HG03520 (cell line): Measurements from ENCODE around the gene TMEM239.
"Not testable (repeated sequence)": the region's sequence is repeated elsewhere in the genome, so short reads cannot be mapped to it uniquely, and the experiment has no call there.

Source experiments
- ATAC-seq: cut with Tn5 transposase; IDR thresholded peaks from one replicate; pipeline ENCODE4 v1.9.1; 2021; ENCODE audit warnings: mild to moderate bottlenecking, moderate library complexity; ENCODE audit not compliant: unreplicated experiment

TMEM239 gene

DNA sequence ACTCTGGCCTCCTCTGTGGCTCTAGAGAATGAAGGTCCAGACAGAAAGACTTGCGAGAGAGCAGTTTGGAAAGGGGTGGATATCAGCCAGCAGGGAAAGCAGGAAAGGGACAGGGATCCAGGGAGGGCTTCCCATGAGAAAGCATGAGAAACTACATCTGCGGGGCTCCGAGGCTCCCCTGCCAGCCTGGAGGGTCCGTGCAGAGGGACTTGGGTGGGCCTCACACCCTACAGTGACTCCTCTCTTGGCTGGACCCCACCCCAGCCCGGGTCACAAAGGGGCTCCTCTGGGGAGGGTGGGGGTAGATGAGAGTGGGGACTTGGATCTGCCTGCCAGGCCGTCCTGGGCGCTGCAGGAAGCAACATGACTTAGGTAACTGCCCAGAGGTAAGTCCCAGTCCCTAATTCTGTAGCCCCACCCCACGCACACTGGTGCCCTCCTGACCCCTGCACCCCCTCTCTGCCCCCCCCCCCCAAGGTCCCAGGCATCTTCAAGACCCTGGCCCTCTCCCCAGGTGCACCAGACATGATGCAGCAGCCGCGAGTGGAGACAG lies at the start of gene TMEM239:
Gene TMEM239 (plus strand): TSS at position 335 of the 553 bp plus-strand sequence. CDS start 191 bp downstream, at position 526.
- ATAC-seq, result no peak

DNA sequence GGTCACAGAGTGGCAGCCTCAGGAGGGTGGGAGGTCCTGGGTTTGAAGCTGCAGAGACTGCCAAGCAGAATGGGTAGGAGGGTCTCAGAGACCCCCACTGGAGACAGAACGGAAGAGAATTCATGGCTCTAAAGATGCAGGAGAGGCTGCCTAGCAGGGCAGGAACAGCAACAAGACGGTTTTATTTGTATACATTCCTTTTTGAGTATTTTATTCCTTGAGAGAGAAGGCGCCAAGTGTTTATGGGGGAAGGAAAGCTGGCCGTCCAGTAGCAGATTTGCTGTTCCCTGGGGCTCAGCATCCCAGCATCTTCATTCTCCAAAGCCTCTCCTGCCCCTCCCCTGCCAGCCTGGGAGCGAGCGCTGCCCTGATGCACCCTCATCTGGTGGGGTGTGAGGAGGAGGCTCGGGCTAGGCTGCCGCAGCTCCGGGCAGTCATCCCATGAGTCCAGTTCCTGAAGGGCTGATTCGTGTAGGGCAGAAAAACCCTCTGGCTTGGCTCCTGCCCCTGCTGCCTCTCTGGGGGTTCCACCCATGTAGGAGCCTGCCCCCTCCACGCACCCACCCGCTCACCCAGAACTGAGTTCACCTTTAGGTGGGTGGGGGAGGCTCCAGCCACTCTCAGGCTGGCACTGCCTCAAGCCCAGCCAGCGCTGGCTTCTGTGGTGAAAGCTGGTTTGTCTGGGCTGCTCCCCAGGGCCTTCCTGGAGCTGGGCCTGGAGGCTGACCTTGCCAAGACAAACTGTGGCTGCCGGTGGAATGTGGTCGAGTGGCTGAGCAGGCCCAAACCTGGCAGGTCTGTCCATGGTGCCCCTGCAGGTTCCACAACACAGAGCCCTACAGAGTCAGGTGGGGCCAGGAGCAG lies 48.2 kb upstream of the TMEM239 start:
- no peak for ATAC-seq

DNA sequence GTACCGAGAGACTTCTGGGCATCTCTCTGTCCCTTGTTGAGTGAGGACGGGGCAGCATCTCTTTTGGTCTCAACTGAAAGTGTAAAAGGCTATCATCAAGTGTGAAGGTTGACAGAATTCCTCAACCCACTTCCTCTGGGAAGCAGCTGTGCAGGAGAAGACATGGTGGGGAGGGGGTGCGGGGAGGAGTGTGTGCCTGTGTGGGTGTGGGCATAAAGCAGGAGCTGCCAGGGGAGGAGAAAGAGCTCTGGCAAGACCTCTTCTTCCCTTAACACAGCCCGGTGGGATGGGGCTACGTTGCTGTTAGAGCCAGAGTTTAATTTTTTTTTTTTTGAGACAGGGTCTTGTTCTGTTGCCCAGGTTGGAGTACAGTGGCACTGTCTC lies 47.5 kb upstream of the TMEM239 start:
- ATAC-seq, result no peak

DNA sequence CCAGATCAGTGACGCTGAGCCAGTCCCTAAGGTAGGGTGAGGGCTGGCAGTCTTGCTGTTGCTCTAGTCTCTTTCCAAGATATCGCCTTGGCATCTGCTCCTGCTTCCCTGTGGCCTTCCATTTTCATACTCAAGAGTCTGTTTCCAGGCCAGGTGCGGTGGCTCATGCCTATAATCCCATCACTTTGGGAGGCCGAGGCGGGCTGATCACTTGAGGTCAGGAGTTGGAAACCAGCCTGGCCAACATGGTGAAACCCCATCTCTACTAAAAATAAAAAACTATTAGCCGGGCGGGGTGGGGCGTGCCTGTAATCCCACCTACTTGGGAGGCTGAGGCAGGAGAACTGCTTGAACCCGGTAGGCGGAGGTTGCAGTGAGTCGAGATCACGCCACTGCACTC lies 46.1 kb upstream of the TMEM239 start:
- not testable (repeated sequence) for ATAC-seq

DNA sequence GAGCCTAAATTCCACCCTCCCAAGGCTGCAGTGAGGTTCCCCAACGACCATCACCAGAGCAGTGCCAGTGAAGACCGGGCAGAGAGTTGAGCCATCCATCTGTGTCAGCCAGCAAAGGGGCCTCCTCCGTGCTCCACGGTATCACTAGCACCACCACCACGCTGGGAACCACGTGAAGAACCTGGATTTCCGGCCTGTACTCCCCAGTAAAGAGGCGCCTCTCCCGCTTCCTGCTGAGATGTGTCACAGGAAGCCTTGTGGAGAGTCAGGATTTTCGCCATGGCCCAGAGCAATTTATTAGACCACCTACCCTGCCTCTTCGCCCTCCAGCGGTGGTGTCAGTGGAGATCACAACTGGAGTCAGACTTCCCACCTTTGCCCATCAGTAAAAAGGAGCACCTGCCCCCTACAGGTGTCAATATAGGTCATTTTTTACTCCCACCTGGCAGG lies 44.5 kb upstream of the TMEM239 start:
- no peak for ATAC-seq

DNA sequence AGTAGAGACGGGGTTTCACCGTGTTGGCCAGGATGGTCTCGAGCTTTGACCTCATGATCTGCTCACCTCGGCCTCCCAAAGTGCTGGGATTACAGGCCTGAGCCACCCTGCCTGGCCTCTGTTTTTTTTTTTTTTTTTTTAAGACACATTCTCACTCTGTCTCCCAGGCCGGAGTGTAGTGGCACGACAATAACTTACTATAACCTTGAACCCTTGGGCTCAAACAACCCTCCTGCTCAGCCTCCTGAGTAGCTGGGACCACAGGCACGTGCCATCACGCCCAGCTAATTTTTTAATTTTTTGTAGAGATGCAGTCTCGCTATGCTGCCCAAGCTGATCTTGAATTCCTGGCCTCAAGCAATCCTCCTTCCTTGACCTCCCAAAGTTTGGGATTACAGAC lies 42.4 kb upstream of the TMEM239 start:
- ATAC-seq, result no peak

DNA sequence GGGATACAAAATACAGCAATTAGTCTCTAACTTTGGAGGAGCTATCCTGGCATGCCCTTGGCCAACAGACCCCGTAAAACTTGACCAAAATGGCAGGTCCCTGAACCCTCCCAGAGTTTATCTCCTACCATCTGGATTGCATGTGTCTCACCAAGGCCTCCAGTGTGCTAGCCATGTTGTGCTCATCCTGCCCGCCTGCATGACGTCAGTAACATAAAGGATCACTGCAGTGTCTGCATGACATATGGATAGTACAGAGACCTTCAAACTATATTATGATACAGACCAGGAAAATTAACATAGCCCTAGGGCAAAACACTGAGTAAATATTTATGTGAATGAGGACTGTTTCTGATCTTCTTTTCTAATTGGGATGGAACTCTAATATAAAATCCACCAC lies 41.0 kb upstream of the TMEM239 start:
- ATAC-seq, result no peak

DNA sequence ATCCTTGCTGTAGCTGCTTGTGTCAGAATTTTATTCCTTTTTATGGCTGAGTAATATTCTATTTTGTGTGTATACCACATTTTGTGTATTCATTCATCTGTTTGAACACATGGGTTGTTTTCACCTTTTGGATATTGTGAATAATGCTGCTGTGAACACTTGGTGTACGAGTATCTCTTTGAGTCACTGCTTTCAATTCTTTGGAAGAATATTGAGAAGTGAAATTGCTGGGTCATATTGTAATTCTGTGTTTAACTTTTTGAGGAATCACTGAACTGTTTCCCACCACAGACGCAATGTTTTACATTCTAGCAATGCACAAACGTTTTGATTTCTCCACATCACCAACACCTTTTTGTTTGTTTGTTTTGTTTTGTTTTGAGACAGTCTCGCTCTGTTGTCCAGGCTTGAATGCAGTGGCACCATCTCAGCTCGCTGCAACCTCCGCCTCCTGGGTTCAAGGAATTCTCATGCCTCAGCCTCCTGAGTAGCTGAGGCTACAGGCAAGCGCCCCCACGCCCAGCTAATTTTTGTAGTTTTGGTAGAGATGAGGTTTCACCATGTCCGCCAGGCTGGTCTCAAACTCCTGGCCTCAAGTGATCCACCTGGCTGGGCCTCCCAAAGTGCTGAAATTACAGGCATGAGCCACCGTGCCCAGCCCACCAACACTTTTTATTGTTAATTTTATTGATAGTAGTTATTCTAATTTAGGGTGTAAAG lies 37.4 kb upstream of the TMEM239 start:
- ATAC-seq, result no peak

DNA sequence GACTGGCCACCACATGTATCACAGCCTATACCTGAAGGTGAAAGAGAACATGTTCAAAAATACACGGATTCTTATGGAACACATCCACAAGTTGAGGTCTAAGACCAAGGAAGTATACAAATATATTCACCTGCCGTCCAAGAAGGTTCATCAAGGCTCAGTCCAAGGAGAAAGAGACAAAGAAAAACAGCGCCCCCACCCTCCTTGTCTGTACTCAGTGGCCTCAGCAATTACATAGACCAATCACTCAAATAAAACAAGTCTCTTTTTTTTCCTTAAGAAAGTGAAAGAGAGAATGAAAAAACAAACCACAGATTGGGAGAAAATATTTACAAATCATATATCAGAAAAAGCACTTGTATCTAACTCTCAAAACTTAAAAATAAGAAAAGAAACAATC lies 35.2 kb upstream of the TMEM239 start:
- no peak for ATAC-seq

DNA sequence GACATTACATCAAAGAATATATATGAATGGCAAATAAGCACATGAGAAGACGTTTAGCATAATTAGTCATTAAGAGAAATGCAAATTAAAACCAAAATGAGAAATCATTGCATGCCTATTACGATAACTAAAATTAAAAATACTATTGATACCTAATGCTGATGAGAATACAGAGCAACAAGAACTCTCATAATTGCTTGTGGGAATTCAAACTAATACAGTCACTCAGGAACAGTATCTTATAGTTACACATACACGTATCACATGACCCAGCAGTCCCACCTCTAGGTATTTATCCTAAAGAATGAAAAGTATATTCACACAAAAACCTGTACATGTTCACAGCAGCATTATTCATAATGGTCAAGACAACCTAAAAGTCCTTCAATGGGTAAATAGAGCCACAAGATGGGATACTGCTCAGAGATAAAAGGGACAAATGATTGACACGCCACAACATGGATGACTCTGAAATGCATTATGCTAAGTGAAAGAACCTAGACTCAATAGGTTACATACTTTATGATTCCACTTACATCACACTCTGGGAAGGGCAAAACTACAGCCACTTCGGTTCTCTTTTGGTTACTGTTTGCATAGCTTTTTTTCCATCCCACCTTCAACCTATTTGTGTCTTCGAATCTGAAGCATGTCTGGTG lies 32.1 kb upstream of the TMEM239 start:
- ATAC-seq, result no peak

DNA sequence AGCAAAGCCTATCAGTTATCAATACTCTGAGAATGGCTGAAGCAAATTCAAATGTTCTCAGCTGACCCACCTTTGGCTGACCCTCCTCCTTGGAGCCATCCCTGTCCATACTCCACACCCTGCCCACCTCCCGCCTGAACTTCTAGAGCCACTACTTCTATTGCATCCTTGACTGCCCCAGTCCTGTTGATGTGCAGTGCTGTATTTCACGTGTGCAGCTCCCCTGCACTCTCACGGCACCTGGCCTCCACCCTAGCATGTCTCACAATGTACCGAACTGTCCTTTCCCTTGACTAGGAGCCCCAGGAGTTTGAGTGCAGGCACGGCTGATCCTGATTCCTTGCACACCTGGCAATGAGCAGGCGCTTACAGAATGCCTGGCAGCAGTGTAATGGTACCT lies 22.7 kb upstream of the TMEM239 start:
- no peak for ATAC-seq

DNA sequence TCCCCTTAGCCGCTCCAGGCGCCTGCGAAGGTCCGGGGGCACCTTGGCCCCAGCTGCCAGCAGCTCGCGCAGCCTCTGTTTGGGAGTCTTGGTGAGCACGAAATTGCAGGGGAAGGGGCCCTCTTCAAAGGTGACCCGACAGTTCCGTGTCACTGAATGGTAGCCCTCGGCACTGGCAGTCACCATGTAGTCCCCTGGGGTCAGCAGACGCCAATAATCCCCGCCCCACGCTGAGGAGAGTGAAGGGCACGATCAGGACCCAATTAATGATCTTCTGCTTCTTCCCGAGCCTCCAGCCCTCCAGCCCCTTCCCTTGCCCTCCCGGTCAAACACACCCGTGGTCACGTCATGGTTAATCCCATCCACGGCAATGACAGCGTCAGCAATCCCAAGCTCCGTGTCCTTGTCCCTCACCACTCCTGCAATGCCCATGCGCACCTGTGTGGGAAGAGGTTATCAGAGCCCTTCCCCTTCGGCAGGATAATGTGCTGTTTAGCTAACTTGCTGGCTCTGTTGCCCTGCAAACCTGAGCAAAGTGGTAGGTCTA lies 21.9 kb upstream of the TMEM239 start:
- ATAC-seq, result no peak

DNA sequence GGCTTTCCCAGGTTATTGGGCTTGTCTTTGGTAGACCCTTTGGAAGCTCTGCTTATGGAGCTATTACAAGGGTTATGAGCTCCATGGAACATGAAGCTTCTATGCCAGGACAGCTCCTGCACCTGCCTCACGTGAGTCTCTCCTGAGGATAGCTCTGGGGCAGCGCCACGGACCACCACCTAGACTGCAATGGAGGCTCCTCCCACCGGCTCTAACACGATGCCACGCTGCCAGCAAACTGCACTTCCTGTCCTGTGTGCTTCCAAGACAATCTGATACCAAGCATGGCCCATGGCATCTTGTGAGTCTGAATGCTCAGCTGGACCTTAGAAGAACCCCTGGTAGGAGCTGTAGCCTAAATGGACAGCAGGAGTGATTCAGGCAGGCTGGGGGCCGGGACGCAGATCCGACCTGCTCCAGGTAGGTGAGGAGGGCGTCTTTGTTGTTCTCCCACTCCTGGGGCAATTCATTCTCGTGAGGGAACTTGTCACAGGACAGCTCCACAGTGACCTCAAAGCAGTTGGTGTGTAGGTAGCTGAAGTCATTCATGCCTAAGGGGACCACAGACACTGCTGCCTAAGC lies 21.2 kb upstream of the TMEM239 start:
- ATAC-seq, result no peak

DNA sequence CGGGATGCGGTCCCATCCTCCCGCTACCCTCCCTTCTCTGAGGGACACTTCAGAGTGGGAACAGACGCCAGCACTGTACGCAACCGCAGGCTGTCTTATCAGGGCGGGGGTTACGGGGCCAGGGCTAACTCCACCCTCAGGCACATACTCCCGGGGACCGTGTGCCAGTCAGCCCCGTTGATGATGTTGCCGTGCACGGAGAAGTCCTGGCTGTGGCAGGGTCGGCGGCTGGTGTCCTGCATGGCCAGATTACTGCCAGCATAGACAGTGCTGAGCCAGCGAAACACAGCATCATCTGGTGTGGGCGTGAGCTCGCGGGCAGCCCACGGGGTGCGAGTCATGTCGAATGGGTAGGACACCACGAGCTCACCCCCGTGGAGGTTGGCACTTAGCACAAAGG lies 20.7 kb upstream of the TMEM239 start:
- ATAC-seq, result no peak

DNA sequence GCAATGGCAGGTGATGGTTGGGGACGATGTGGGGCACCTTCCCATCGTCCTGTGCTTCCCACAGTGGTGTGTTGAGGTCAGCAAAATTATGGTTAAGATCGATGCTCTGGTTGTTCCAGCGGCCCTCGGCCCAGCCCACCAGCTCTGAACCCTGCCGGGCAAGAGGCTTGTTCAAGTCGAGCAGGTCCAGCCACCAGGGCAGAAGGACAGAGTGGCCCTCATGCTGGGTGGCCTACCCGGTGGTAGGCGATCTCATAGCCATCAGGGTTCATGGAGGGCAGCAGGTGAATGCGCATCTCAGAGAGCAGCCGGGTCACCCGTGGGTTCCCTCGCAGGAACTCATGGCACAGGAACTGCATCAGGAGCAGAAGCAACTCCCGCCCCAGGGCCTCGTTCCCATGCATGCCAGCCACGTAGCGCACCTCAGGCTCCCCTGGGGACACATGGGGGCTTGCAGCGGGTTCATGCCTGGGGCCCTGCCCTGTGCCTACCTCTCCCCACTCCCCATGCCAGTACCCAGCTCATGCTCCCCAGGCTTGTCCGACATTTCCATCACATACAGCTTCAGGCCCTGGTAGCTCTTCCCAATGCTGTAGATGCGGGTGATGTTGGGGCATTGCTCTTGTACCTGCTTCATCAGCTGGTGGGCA lies 20.0 kb upstream of the TMEM239 start:
- no peak for ATAC-seq

DNA sequence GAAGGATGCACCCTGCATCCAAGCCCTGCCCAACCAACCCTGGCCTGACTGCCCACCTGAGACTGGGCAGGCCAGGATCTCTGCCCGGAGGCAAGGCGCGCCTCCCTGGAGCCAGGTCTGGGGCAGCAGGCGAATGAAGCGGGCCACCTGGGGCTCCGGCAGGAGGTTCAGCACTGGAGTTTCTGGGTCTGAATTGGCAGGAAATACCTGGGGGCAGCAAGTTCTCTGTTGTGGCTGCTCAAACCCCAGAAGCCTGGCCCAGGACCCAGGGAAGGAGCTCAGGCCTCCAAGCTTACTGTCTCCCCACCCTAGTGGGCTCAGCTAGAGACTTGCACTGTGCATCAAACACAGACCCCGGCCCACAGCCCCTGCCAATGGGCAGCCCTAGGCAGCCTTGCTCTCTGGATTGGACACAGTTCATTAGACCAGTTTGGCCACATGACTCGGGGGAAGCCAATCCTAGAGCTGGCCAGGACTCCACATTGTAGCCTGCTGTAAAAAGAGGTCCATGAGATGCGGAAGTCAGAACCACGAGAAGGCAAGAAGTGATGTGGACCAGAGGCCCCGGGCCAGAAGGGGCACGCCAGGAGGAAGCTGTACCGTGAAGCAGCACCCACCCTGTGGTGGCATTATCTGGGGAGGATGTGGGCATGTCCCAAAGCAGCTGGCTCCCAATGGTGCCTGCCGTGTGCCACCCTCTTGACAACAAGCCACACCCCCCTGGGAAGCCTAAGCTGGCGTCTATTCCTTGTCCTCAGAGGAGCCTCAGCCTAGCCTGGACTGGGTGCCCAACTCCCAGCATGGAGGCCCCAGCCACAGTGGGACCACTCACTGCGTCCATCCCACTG lies 18.8 kb upstream of the TMEM239 start:
- no peak for ATAC-seq

DNA sequence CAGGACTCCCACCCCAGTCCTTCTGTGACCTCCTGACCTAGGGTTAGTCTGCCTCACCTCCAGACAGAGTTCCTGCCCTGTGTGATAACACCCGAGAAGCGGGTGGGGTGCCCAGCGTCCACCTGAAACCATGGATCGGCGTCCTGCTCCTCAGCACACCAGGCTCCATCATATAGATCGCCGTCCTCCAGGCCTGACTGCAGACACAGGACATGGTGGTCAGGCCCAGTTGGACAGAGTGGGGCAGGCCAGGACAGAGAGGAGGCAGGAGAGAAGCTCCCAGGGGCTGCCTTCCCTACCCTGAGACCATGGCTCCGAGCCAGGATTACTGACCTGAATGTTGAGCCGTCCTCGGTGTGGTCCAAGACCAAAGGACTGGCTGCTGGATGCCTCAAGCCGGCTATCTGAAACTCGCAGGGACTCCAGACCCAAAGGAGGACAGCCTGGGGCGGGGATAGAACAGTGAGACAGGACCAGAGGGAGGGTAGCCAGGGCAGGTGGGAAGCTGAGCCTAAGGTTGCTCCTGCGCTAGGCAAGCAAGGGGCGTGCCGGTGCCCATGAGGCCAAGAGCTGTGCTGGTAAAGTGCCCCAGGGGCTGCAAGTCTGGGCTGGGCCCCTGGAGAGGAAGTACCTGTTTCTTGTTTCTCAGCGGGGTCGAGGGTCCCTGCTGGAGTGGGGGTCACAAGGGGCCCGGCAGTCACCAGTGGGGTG lies 17.9 kb upstream of the TMEM239 start:
- no peak for ATAC-seq

DNA sequence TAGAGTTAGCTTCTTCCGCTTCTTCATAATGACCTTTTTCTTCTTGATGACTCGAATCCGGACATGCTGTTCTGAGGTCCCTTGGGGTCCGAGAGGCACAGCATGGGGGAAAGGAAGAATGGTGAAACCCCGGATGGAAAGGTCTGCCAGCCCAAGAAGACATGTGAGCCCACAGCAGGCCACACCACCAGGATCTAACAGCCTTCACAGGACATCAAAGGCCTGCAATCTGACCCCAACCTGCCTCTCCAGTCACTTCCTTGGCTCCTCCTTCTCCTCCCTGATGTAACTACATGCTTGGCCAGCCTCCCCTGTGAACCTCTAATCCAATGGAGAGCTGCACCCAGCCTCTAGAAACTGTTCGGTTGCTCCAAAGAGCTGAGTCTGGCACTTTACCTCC lies 17.4 kb upstream of the TMEM239 start:
- no peak for ATAC-seq

DNA sequence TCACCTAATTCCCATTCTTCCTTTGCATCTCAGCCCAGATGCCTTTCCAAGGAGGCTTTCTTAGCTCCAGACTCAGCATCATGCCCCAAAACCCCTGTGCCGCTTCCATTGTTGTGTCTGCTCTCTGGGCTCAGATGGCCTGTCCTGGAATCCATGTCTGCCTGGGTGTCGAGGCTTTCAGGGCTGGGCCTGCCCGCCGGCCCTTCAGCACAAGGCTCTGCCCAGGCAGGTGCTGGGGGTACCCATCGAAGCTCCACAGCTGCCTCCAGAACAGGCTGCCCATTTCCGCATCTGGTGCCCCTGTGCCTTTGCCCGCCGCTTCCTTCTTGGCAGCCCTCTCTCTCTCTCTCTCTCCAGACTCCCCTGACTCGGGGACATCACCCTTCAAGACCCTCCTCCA lies 16.9 kb upstream of the TMEM239 start:
- ATAC-seq, result no peak
